Measurements from ENCODE around the gene CSNK2A3.

DNA sequence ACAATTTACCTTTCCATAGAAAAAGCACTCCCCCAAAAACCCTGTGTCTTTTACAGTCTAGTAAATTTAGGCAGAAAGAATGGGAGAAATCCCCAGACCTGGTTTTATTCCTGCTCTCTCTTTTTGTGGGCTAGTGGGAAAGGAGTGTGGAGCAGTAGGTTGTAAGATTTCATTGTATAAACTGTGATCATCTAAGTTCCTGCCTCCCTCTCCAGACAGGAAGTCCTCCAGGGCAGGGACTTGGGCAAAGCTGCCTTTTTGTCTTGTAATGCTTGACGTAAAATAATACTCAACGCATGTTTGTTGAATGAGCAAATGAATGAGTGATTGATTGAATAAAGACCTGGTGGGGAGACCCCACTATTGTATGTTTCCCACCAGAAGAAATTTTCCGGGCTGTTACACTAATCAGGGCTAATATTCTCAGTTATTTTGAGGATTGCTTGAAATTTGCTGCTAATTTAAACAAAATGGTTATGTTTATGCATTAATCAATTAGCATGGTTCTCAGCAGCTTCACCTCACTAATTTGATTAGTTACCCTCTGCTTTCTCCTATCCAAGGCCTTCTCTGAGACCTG lies 36.3 kb downstream of the CSNK2A3 start:
- TF ChIP-seq, protein P1, sequence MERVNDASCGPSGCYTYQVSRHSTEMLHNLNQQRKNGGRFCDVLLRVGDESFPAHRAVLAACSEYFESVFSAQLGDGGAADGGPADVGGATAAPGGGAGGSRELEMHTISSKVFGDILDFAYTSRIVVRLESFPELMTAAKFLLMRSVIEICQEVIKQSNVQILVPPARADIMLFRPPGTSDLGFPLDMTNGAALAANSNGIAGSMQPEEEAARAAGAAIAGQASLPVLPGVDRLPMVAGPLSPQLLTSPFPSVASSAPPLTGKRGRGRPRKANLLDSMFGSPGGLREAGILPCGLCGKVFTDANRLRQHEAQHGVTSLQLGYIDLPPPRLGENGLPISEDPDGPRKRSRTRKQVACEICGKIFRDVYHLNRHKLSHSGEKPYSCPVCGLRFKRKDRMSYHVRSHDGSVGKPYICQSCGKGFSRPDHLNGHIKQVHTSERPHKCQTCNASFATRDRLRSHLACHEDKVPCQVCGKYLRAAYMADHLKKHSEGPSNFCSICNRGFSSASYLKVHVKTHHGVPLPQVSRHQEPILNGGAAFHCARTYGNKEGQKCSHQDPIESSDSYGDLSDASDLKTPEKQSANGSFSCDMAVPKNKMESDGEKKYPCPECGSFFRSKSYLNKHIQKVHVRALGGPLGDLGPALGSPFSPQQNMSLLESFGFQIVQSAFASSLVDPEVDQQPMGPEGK (CRISPR knock-in tag; IDR thresholded peaks at IDR 0.05; ENCODE audit: borderline replicate concordance) = no peak
- TF ChIP-seq ZNF70 (CRISPR knock-in tag; IDR thresholded peaks at IDR 0.05) = no peak

Measured in SK-N-SH treated with all-trans-retinoic acid at 6 μM for 48 hours (cell line).